Stimulated activated CD4-positive, alpha-beta T cell treated with anti-CD3 and anti-CD28 coated beads, Interleukin-1b, Interleukin-23, amount 100 ng/mL, for 48 hours (primary cell): ENCODE results near the gene DNAH8.

Source experiments
- DNase-seq: peaks from one replicate; pipeline ENCODE4 v3.0.0-alpha.2; 2020

The DNAH8 gene

GRCh38 chr6:38978139-38978704 is 263.1 kb downstream of the DNAH8 start:
- DNase-seq, result no peak

DNA sequence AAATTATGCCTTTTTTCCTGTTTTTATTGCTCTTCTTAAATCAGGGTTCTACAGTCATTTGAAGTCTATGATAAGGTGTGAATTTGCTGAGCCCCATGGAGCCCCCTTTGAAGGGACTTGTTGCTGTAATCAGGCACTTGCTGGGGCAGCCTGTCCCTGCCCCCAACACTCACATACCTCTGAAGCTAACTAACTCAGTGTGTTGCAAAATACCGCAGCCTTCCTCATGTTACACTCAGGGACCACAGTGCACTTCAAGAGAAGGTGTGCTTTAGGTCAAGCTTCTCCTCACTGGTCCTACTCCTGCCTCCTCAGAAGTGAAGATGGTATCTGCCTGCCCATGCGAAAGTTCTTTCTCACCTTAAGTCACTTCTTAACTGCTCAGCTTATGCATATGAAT is 267.4 kb downstream of the DNAH8 start:
- no peak for DNase-seq

DNA sequence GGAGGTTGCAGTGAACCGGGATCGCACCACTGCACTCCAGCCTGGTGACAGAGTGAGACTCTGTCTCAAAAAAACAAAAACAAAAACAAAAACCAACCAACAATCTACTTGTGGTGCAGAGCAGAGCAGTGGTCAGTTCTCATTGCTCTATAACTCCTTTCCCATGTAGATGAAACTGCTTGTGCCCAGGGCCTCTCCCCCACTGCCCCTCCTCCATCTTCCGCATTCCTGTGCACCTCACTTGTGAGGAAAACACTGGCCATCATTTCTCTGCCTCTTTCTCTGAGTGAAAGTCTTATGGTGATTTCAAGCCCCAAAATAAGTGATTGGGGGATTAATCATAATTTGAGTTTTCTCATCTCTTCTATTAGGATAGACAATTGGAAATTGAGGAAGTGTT is 269.6 kb downstream of the DNAH8 start:
- DNase-seq, result no peak

DNA sequence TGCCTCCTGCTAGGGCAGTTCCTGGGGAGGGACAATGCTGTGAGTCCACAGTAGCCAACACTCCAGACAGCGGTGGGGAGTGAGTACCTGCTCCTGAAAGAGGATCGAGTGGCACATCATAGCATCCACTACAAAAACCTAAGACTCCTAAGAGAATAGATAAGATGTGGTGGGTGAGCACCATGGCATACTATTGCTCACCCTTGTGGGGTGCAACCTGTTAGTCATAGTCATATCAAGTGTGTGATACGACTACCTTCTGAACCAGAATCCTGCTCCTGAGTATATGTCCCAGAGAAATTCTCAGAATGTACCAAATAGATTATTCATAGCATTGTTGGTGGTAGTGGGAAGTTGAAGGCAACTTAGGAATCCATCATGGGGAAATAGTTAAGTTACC is 270.7 kb downstream of the DNAH8 start:
- no peak for DNase-seq

GRCh38 chr6:38987503-38987902 is 272.4 kb downstream of the DNAH8 start:
- no peak for DNase-seq

GRCh38 chr6:38988736-38989449 is 273.8 kb downstream of the DNAH8 start:
- no peak for DNase-seq

DNA sequence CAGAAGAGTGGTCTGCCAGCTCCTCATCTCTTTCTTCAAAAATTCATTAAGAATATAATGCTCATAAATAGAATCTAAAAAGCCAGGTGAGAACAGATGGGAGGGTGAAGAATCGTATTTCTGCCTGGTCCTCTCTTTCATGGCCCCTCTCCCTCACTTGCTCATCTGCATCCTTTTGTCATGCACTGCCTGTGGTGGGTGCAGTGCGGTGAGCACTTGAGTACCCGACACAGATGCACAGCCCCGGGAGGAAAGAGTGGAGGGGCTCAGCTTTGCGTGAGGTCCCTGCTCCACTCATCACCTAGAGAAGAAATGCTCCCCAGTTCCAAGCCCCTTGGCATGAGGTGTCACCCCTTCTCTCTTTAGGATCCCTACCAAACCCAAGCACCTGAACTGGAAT is 275.4 kb downstream of the DNAH8 start:
- DNase-seq, result no peak

- DNase-seq, result no peak
Observed at GRCh38 chr6:38996676-38997075, 281.6 kb downstream of the DNAH8 start.

DNA sequence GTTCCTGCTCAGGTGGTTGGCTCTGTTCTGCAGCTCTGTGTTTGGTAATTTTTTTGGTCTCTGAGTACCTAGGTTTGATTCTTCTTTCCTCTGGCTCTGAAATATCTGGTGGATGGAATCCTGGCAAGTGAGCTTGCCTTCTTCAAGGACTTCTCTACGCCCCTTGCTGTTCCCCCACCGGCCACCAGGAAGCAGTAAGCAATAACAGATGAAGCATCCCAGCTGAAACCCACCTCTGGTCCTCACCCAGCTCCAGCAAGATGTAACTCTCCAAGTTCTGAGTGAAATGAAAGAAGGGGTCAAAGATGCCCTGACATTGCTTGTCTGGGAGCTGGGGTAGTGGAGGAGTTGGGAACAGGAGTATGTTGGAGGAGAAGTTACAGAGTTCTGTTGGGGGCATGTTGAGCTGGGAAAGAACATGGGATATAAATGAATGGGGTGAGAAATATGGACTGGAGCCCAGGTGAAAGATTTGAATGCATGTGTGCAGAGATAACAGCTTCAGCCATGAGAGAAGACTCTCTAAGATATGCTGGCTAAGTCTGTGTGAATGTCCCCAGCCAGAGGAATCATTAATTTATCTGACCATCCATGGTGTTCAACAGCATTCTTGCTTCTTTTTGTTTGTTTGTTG is 282.1 kb downstream of the DNAH8 start:
- DNase-seq, result peak; percentile 29

DNA sequence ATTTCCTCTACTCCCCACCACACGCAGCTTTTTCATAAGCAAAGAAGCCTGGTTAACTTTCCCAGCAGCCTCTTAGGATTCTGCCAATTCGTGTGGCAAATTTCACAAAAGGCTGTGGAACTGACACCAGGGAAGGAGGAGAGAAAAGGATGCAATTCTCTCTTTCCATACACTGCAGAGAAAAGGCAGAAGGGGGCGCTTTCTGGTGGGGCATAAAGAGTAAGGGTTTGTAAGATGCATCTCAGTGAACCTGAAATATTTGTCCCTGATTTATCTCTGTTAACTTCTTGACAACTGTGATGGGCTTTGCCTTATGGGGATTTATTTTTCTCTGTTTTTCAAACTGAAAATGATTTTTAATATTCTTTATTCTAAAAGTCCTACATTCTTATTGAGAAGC is 288.0 kb downstream of the DNAH8 start:
- no peak for DNase-seq

- DNase-seq, result no peak
Observed at GRCh38 chr6:39003492-39003891, 288.4 kb downstream of the DNAH8 start.

- DNase-seq, result no peak
Observed at GRCh38 chr6:39004801-39005200, 289.7 kb downstream of the DNAH8 start.

GRCh38 chr6:39005774-39006173 is 290.7 kb downstream of the DNAH8 start:
- no peak for DNase-seq

DNA sequence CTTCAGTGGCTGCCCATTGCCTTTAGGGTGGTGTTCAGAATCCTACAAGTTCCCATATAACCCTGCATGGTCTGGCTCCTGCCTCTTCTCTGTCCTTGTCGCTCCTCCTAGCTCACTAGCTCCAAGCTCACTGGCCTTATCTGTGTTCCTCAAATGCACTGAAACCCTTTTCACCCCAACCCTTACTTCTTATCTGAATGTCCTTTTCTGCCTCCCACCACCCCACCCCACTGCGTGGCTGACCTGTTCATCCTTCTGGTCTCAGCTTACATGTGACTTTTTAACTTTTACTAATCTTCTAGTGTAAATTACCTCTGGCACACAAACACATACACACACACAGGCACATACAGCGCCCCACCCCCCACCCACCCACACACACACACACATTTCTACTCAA is 292.5 kb downstream of the DNAH8 start:
- no peak for DNase-seq

DNA sequence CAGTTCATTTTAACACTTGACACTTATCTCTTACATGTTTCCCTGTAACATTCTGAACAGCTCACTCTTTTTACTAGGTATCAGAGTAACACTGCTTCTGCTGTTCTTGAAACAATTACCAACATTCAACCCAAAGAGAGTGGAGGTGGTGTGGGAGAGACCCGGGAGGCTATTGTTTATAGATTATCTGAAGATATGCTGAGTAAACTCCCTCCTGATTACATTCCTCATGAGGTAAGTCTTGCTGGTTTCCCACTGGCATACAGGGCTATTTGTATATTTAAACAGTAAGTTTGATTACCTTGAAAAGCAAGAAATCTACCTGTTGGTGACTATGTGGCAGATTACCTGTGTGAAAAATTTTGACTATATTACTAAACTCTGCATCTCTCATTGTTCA is 293.6 kb downstream of the DNAH8 start:
- no peak for DNase-seq

- no peak for DNase-seq
Observed at GRCh38 chr6:39009476-39009875, 294.4 kb downstream of the DNAH8 start.

DNA sequence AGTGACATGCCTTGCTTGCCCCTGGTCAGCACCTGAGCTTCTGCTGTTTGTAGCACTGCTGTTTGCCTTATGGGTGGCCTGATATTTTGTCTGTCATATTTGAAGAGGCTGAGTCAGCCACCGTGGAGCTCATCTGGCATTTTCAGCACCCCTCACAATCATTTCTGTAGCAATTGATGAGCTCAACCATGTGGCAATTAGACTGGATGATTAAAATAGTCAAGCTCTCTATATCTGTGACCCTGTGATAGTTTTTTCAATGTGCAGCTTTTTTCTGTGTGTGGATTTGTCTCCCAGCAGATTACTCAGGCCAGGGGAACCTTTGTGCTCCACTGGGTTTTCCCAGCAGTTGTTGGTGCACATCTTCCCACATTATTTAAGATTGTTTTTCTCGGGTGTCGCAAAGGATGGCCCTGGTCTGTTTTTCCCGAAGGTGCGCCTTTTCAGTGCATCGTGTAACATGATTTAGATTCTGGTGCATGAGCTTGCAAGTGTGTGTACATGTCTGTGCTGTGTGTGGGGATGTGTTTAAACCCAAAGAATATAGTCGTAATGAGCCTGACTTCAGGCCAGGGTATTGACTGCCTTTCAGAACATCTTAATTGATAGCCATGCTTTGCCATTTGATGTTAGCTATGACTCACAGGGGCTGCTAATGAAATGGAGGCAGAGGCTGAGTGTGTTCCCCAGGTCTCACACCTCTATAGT is 301.9 kb downstream of the DNAH8 start:
- no peak for DNase-seq

DNA sequence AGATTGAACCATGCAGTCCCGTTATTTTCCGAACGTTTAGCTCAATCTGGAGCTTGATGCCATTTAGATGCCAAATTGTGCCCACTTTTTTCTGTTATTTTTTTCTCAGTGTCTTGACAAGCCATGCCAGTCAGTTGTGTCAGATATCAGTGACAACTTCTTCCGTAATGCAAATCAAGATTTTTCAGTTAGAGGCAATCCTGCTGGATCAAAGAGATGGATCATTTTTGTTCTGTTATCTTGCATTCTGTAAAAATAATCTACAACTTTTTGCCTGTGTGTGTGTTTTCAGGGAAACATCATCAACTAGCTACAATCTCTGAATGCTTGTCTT is 302.4 kb downstream of the DNAH8 start:
- no peak for DNase-seq

DNA sequence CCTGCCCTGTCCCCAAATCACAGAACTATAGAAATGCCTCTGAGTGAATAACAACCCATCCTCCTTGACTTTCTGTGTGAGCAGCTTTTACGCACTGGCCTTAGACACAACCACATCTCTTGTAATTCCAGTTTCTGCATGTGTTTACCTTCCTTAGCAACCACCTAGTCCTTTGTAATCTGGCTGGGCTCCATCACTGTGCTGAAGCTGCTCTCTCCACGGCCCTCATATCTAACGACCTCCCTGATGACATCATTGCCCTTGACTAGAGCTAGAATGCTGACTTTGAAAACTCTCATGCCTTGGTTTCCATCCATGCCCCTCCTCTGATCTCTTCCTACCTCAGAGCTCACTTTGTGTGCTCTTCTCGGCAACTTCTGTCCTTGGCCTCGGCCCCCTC is 303.0 kb downstream of the DNAH8 start:
- DNase-seq, result no peak

DNA sequence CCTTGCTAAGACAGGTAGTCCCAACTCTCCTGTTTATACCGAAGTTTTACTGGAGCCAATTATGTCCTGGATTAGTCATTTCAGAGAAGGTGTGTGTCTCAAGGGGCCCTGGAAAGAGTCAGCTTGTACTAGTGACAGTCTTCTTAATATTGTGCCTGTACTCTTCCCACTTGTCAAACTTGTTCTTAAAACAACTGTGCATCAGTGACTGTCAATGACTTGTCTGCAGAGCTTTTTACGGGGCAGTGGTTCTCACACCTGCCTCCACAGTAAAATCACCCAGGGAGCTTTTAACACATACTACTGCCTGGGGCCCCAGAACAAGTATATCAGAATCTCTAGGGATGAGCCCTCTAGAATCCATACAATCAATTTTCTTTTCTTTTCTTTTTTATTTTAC is 305.0 kb downstream of the DNAH8 start:
- DNase-seq, result no peak

DNA sequence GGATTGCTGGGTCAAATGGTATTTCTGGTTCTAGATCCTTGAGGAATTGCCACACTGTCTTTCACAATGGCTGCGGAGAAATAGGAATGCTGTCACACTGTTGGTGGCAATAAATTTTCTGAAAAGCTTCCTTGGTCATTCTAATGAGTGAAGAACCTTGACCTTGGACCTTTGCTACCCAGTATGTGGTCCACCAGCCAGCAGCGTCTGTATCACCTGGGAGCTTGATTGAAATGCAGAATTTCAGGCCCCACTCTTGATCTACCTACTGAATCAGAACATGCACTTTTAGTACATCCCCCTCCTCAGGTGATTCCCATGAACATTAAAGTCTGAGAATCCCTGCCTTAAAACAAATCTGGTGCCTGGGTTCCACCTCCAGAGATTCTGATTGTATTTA is 305.9 kb downstream of the DNAH8 start:
- no peak for DNase-seq

DNA sequence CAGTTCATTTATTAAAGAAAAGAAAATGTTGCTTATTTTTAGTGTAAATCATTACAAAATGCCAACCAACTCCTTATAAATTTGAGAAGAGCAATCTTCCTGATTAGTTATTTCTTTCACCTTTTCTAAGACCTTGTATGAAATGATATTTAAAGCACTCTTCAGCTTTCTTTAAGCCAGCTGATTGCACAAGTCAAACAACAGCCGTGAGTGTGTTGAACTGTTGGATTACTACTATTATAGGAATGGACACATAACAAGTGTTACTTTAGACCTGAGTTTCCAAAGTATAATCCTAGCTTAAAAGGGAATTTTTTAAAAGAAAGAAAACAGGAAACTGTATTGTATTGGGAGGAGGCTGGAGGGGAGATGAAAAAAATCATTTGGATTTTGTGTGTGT is 306.7 kb downstream of the DNAH8 start:
- no peak for DNase-seq

- DNase-seq, result no peak
Observed at GRCh38 chr6:39026175-39026574, 311.1 kb downstream of the DNAH8 start.
